Neural cell (in vitro differentiated cells): ENCODE results near the gene BBOF1.

ENCODE experiments used
- EZH2 ChIP-seq: fragments of 200-600, 300-800 bp; shearing (Covaris generic), sonication (generic); IDR thresholded peaks from 2 replicates; pipeline ENCODE4 v1.6.1; 2014; ENCODE audit warnings: antibody characterized with exemption, low read length, borderline replicate concordance, mild to moderate bottlenecking; ENCODE audit not compliant: insufficient read depth, poor library complexity, severe bottlenecking
- MXI1 ChIP-seq: fragments of 450-650 bp; conservative IDR thresholded peaks from 2 replicates; pipeline ENCODE4 v1.6.1; 2014; ENCODE audit warnings: antibody characterized with exemption, mild to moderate bottlenecking; ENCODE audit not compliant: poor library complexity, severe bottlenecking
- REST ChIP-seq: IDR thresholded peaks from 2 replicates; pipeline ENCODE4 v1.6.1; 2012; ENCODE audit warnings: borderline replicate concordance
- TF ChIP-seq, protein P1 (sequence below): fragments of 450-650 bp; IDR thresholded peaks from 2 replicates; pipeline ENCODE4 v1.5.1; 2014; ENCODE audit warnings: antibody characterized with exemption, mild to moderate bottlenecking, moderate library complexity; ENCODE audit not compliant: poor library complexity, severe bottlenecking

- TF ChIP-seq, protein P1, sequence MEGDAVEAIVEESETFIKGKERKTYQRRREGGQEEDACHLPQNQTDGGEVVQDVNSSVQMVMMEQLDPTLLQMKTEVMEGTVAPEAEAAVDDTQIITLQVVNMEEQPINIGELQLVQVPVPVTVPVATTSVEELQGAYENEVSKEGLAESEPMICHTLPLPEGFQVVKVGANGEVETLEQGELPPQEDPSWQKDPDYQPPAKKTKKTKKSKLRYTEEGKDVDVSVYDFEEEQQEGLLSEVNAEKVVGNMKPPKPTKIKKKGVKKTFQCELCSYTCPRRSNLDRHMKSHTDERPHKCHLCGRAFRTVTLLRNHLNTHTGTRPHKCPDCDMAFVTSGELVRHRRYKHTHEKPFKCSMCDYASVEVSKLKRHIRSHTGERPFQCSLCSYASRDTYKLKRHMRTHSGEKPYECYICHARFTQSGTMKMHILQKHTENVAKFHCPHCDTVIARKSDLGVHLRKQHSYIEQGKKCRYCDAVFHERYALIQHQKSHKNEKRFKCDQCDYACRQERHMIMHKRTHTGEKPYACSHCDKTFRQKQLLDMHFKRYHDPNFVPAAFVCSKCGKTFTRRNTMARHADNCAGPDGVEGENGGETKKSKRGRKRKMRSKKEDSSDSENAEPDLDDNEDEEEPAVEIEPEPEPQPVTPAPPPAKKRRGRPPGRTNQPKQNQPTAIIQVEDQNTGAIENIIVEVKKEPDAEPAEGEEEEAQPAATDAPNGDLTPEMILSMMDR: no peak
- no peak for TF ChIP-seq EZH2
- no peak for TF ChIP-seq MXI1
- no peak for TF ChIP-seq REST
Observed at GRCh38 chr14:74080820-74081460, 61.8 kb downstream of the BBOF1 start.
